ENCODE results near the gene GPS1. TPM values are rescaled to one million over a fixed set of nuclear protein-coding genes. Genes with fewer than 3 reads are reported as not detected.

Gene GPS1
- total RNA-seq, 1 donor from 2014 or later, result 156 TPM

- TF ChIP-seq, protein P1, sequence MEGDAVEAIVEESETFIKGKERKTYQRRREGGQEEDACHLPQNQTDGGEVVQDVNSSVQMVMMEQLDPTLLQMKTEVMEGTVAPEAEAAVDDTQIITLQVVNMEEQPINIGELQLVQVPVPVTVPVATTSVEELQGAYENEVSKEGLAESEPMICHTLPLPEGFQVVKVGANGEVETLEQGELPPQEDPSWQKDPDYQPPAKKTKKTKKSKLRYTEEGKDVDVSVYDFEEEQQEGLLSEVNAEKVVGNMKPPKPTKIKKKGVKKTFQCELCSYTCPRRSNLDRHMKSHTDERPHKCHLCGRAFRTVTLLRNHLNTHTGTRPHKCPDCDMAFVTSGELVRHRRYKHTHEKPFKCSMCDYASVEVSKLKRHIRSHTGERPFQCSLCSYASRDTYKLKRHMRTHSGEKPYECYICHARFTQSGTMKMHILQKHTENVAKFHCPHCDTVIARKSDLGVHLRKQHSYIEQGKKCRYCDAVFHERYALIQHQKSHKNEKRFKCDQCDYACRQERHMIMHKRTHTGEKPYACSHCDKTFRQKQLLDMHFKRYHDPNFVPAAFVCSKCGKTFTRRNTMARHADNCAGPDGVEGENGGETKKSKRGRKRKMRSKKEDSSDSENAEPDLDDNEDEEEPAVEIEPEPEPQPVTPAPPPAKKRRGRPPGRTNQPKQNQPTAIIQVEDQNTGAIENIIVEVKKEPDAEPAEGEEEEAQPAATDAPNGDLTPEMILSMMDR (conservative IDR thresholded peaks at IDR 0.05), result no peak
- no peak overlapping the region for H3K4me3 Mint-ChIP-seq
- H3K36me3 Mint-ChIP-seq (ENCODE audit: low read depth), result no peaks in the 10 kb centered on the region
- no peaks in the 10 kb centered on the region for H3K4me1 Mint-ChIP-seq
- H3K27me3 Mint-ChIP-seq (ENCODE audit: low read depth), result no peaks in the 10 kb centered on the region
- no peaks in the 10 kb centered on the region for H3K9me3 Mint-ChIP-seq
- H3K27ac Mint-ChIP-seq (ENCODE audit: unreplicated experiment), result no peak overlapping the region
- DNase-seq (ENCODE audit: low read depth, low spot score), result no peak
These were observed 34.5 kb downstream of the GPS1 start for GRCh38 chr17:82085931-82086764.

DNA sequence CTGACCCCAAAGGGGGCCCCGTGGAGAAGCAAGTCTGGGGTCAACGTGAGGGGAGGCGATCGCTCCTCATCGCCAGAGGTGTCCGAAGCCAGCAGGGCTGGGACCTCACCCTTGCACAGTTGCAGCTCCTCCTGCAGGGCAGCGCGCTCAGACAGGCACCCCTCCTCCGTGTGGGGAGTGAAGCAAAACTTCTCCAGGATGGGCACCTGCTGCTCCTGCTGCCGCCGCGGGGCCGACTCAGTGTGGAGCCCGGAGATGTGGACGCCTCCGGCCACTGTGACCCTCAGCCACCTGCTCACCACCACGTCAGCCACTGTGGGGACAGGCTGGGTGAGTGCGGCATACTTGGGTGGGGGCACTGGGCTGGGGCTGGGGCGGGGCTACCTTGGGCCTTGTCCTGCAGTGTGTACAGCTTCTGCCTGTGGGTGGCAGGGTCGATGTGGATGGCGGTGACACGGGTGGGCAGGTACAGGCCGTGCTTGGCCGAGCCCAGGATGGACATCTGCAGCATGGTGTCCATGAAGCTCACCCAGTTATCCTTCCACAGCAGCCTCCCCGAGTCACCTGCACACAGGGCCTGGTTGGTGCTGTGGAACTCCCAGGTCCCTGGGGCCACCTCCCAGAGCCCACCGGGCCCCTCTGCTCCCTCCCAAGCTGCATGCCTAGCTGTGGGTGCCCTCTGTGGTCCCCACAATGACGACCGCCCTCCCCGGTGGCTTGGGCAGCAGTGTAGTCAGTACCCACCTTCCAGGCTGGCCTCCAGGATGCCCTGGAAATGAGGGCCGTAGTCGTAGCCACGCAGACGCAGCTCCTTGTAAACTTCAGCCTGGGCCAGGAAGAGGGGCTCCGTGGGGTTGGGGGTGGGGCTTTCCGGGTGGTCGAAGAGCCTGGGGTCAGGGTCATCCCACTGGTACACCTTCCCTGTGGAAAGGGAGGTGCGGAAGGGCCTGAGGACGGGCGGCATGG lies 35.5 kb downstream of the GPS1 start:
- H3K27ac Mint-ChIP-seq (ENCODE audit: unreplicated experiment), result no peak overlapping the region
- DNase-seq (ENCODE audit: low read depth, low spot score), result no peak
- H3K9me3 Mint-ChIP-seq, result no peaks in the 10 kb centered on the region
- TF ChIP-seq, protein P1 (conservative IDR thresholded peaks at IDR 0.05), result no peak
- H3K4me1 Mint-ChIP-seq, result no peaks in the 10 kb centered on the region
- no peaks in the 10 kb centered on the region for H3K27me3 Mint-ChIP-seq (ENCODE audit: low read depth)
- no peaks in the 10 kb centered on the region for H3K36me3 Mint-ChIP-seq (ENCODE audit: low read depth)
- no peak overlapping the region for H3K4me3 Mint-ChIP-seq

DNA sequence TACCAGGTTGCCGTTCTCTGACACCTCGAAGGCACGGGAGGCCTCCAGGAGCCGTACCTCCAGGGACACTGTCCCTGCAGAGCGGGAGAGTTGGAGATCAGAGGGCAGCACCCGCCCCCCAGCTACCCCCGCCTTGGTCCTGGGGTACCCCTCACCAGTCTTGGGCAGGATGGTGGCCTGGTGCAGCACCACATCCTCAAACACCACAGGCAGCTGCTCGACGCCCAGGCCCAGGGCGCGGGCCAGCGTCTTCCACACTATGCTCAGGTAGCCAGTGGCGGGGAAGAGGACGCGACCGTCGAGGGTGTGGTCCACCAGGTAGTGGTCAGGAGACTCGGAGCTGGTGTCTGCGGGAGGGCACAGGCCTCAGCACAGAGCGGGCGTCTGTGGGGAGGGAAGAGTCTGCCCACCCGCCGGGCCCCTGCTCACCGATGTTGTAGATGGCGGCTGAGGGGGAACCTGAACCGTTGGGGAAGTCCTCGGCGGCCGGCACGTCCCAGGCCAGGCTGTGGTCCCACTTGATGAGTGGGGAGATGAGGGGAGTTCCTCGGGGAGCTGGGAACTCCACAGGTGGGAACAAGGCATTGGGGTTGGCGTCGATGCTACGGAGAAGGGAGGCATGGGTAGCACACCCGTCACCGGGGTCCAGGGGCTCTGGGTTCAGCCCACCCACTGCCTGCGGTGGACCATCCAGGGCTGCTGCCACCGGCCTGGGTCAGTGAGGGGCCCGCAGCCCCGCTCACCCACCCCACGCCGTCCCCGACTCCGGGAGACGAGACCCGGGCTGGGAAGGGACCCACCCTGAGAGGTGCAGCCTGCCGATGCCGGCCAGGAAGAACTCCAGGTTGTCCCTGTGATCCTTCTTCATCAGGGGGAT lies 36.5 kb downstream of the GPS1 start:
- no peak overlapping the region for H3K27ac Mint-ChIP-seq (ENCODE audit: unreplicated experiment)
- H3K4me1 Mint-ChIP-seq, result no peaks in the 10 kb centered on the region
- H3K36me3 Mint-ChIP-seq (ENCODE audit: low read depth), result no peaks in the 10 kb centered on the region
- H3K4me3 Mint-ChIP-seq, result no peak overlapping the region
- DNase-seq (ENCODE audit: low read depth, low spot score), result no peak
- H3K9me3 Mint-ChIP-seq, result no peaks in the 10 kb centered on the region
- TF ChIP-seq, protein P1 (conservative IDR thresholded peaks at IDR 0.05), result no peak
- H3K27me3 Mint-ChIP-seq (ENCODE audit: low read depth), result no peaks in the 10 kb centered on the region

DNA sequence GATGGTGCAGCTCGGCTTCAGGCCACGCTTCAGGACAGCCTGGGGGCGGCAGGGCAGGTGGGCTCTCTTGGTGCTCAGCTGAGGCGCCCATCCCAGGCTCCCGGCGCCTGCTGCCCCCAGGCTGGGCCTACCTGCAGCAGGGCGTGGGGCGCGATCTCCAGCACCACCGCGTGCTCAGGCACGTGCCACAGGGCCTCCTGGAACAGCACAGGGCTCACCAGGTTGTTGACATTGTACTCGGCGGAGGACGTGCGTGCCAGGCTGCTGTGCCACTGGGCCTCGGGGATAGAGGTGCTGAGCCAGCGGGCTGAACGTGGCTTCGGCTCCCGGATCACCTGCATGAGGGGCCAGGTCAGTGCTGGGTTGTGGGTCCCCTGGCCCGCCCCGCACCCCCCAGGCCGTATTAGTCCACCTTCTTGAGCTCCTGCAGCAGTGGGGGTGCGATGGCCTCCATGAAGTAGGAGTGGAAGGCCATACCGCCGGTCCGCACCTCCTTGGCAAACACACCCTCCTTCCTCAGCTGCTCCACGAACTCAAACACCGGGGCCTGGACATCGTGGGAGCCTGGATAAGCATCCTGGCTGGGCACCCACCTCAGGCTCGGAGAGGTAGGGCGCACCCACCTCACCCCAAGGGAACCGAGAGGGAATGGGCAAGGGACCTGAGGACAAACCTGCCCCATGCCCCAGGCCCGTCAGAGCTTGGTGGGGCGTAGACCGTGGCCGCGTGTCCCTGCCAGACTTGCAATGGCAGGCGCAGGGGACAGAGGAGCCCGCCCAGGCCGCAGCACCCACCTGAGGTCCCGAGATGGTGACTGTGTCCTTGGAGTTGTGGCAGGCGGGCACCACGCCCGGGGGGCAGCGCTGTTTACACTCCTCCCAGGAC lies 37.4 kb downstream of the GPS1 start:
- Mint-ChIP-seq H3K9me3 (no peaks in the 10 kb centered on the region), H3K27ac (ENCODE audit: unreplicated experiment) (no peak overlapping the region), H3K4me3 (no peak overlapping the region), H3K27me3 (ENCODE audit: low read depth) (no peaks in the 10 kb centered on the region), H3K36me3 (ENCODE audit: low read depth) (no peaks in the 10 kb centered on the region), H3K4me1 (no peaks in the 10 kb centered on the region)
- TF ChIP-seq, protein P1 (conservative IDR thresholded peaks at IDR 0.05), result no peak
- DNase-seq (ENCODE audit: low read depth, low spot score), result no peak
